ENCODE data around the gene APEX1.

The APEX1 gene

GRCh38 chr14:20454516-20455354 is at the start of gene APEX1, which contains the start of gene OSGEP:
Gene APEX1 (plus strand): TSS chr14:20455226. CDS start chr14:20455646, 420 bp downstream.
Gene OSGEP (minus strand): TSS chr14:20454812. CDS start chr14:20454683, 129 bp downstream.
- Histone ChIP-seq H3K4me3 (peak within 1 kb of the TSS; percentile 71 to 72), H3K27ac (peak within 1 kb of the TSS; percentile 84 to 93), H3K36me3 (peaks cover 50 to 61% (median 52%) of the 10 kb centered on the region in 3 donors), H3K27me3 (no peaks in the 10 kb centered on the region), H3K4me1 (peaks cover 0 to 40% (median 29%) of the 10 kb centered on the region in 4 donors), H3K9me3 (no peaks in the 10 kb centered on the region)
- peak; percentile 99 for DNase-seq
- intact Hi-C loops (cut with DNase I; ENCODE audit: low total_unique reads): loop anchor here (5.0 kb wide), 1 partner anchor 37 kb away; no protein-coding TSS in a partner anchor
- TF ChIP-seq CTCF (IDR thresholded peaks at IDR 0.05): no peak

GRCh38 chr14:20409226-20409625 is 45.8 kb upstream of the APEX1 start:
- Histone ChIP-seq H3K27ac (no peak overlapping the region), H3K27me3 (no peaks in the 10 kb centered on the region), H3K36me3 (peaks cover 38 to 45% (median 40%) of the 10 kb centered on the region in 3 donors), H3K4me1 (peaks cover 0 to 22% (median 12%) of the 10 kb centered on the region in 4 donors), H3K9me3 (no peaks in the 10 kb centered on the region), H3K4me3 (no peak overlapping the region)
- DNase-seq: no peak
- no peak for TF ChIP-seq CTCF (IDR thresholded peaks at IDR 0.05)
- intact Hi-C loops (cut with DNase I; ENCODE audit: low total_unique reads): no loop called here

- intact Hi-C loops (cut with DNase I; ENCODE audit: low total_unique reads): loop anchor here (5.0 kb wide), 2 partner anchors 50 to 270 kb away; partner anchors contain the start of genes PIP4P1 and RNASE4
- DNase-seq: no peak
- H3K27ac ChIP-seq: peak overlapping the region; percentile 94
- H3K9me3 ChIP-seq: no peaks in the 10 kb centered on the region
- H3K4me1 ChIP-seq: peaks cover 0 to 19% (median 12%) of the 10 kb centered on the region in 4 donors
- peak overlapping the region; percentile 75 to 91 for H3K4me3 ChIP-seq
- H3K27me3 ChIP-seq: no peaks in the 10 kb centered on the region
- peaks cover 7 to 13% (median 10%) of the 10 kb centered on the region in 3 donors for H3K36me3 ChIP-seq
- no peak for TF ChIP-seq CTCF (IDR thresholded peaks at IDR 0.05)
Measured at GRCh38 chr14:20412411-20412810, 42.6 kb upstream of the APEX1 start.

GRCh38 chr14:20412876-20413743 is 41.9 kb upstream of the APEX1 start, which contains the start of gene TEP1:
Gene TEP1 (minus strand): TSS chr14:20413501. CDS start chr14:20408439, 5,062 bp downstream.
- intact Hi-C loops (cut with DNase I; ENCODE audit: low total_unique reads): loop anchor here (1.0 to 5.0 kb wide), 3 partner anchors 49 to 269 kb away; partner anchors contain the start of genes PIP4P1 and RNASE4
- TF ChIP-seq CTCF (IDR thresholded peaks at IDR 0.05): peak in 1 of 2 experiments; percentile 8
- Histone ChIP-seq H3K4me1 (peaks cover 0 to 19% (median 12%) of the 10 kb centered on the region in 4 donors), H3K4me3 (peak within 1 kb of the TSS; percentile 75 to 91), H3K27ac (peak within 1 kb of the TSS; percentile 94), H3K36me3 (peaks cover under 1 to 6% (median 3%) of the 10 kb centered on the region in 3 donors), H3K9me3 (no peaks in the 10 kb centered on the region), H3K27me3 (no peaks in the 10 kb centered on the region)
- DNase-seq: peak; percentile 92 to 94

- peaks cover 0 to under 1% (median 0%) of the 10 kb centered on the region in 3 donors for H3K36me3 ChIP-seq
- H3K9me3 ChIP-seq: no peaks in the 10 kb centered on the region
- H3K27me3 ChIP-seq: no peaks in the 10 kb centered on the region
- intact Hi-C loops (cut with DNase I; ENCODE audit: low total_unique reads): loop anchor here (1.0 to 5.0 kb wide), 3 partner anchors 49 to 269 kb away; partner anchors contain the start of genes PIP4P1 and RNASE4
- H3K4me3 ChIP-seq: peak overlapping the region; percentile 75 to 91
- no peak for DNase-seq
- H3K27ac ChIP-seq: peak overlapping the region; percentile 94
- no peak for TF ChIP-seq CTCF (IDR thresholded peaks at IDR 0.05)
- peaks cover 0 to 19% (median 12%) of the 10 kb centered on the region in 4 donors for H3K4me1 ChIP-seq
Measured at GRCh38 chr14:20413744-20414082, 41.3 kb upstream of the APEX1 start.
